ENCODE measurements around the gene FAM131A.

The FAM131A gene

DNA sequence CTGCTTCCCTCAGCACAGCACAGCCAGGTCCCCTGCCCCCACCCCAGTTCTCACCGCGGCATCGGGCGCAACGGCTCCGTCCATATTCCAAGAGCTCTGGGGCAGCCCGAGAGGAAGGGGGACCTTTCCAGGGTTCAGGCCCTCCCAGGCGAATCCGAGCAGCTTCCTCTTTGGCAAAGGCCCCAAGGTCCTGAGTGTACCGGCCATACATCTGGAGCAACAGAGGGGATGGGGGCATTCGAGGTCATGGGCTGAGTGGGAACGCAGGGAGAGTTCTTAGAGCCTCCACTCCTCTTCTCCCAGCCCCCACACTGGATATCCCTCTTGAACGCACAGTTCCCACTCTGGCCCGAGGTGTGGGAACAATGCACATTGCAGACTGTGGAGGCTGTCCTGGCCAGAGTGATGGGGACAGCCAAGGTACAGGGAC, 21.5 kb downstream of the FAM131A start:
- no peak for FAIRE-seq

GRCh38 chr3:184359610-184360009, 22.2 kb downstream of the FAM131A start:
- no peak for FAIRE-seq

DNA sequence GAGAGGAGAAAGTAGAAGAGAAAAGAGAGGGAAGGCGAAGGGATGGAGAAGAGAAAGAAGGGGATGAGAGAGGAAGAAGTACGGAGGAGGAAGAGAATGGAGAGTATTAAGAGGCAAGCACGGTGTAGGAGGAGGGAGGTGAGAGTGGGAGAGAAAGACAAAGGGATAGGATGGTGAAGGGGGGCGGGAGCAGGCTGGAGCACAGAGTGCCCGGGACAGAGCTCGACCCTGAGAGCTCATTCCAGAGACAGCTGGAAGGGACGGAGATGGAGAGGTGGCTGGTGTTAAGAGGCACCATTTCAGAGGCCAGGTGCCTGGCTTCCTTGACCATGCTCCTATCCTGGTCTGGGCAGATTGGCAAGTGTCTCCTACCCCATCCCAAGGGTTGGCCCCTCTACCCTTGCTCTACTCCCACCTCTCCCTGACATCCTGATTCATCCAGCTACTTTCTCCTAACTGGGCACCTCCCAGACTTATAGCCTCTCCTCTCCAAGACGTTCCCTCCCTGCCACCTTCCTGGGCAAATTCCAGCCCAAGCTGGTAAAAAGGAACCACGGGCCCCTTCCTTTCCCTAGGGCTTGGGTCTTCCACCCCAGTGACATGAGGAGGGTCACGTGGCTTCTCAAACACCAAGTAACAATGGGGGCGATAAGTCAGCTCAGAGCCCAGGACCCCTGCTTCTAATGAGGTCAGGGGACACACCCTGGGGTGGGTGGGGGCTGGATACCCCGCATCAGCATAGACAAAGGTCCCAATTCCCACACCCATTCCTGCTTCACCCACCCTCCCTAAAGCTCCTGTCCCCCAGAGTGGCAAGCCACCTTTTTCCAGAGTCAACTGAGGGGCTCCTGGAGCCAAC, 22.9 kb downstream of the FAM131A start:
- no peak for FAIRE-seq

- FAIRE-seq: no peak
Observed at GRCh38 chr3:184360929-184361531, 23.6 kb downstream of the FAM131A start.

GRCh38 chr3:184361532-184361931, 24.1 kb downstream of the FAM131A start, which contains the start of the genes CLCN2 and POLR2H:
Gene CLCN2 (minus strand): TSS chr3:184361605. CDS start chr3:184361479, 126 bp downstream.
Gene POLR2H (plus strand): TSS chr3:184361710. CDS start chr3:184363493, 1,783 bp downstream.
- FAIRE-seq: no peak

GRCh38 chr3:184361932-184362667, 24.7 kb downstream of the FAM131A start:
- FAIRE-seq: no peak

DNA sequence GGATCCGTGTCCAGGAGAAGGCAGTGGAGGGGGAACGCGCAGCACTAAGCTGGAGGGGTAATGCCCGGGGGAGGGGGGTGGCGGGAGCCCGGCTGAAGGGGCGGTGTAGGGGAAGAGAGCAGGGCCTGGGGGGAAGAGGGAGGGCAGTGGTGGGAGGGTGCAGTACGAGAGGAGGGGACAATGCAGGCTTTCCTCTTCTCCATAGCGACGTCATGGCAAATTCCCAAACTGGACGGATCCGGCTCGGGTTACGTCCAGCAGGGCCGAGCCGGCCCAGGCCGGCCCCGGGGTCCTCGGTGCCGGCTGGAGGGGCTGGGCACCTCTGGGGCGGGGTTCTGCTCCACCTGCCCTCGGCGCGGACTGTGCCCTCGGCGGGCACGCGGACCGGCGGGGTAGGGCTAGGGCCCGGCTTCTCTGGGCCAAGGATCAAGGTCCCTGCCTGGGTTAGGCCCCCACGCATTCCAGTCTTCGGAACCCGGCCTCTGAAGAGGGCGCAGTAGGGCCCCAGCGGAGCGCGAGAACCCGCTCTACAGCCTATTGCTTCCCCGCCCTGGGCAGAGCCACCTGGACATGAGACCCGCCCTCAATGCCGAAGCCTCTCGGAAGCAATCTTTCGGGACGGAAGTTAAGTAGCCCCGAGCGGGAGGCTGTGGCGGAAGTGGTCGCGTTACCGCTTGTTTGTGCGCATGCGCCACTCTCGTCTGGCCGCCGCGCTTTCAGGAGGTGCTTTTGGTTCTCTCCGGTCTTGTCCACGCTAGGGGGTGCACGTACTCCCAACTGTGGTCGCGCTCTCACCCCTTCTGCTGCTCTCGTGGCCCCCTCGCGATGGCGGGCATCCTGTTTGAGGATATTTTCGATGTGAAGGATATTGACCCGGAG, 25.5 kb downstream of the FAM131A start:
- FAIRE-seq: no peak

GRCh38 chr3:184366619-184367289, 29.4 kb downstream of the FAM131A start:
- FAIRE-seq: no peak

GRCh38 chr3:184368116-184368515, 30.7 kb downstream of the FAM131A start:
- no peak for FAIRE-seq

- FAIRE-seq: no peak
Observed at GRCh38 chr3:184368586-184369183, 31.3 kb downstream of the FAM131A start.

GRCh38 chr3:184371570-184372018, 34.2 kb downstream of the FAM131A start:
- no peak for FAIRE-seq

- no peak for FAIRE-seq
Observed at GRCh38 chr3:184372296-184372821, 35.0 kb downstream of the FAM131A start.

- no peak for FAIRE-seq
Observed at GRCh38 chr3:184372911-184373310, 35.5 kb downstream of the FAM131A start.

DNA sequence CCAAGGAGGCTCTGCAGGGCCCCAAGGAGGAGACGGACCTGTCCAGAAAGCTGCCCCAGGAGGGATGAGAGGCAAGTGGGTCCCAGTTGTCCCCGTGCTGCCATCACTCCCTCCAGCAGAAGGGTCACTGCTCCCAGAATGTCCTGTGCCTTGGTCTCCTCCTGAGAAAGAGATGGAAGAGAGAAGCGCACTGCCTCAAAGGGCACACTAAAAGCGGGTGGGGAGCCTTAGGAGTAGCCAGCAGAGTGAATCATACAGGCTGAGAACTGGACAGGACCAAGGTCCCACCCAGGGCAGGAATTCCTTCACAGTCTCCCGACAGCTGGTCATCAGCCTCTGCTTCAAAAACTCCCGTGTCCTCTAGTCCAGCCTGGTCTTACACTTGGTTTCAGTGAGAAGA, 36.0 kb downstream of the FAM131A start:
- no peak for FAIRE-seq

- no peak for FAIRE-seq
Observed at GRCh38 chr3:184375747-184376461, 38.5 kb downstream of the FAM131A start.

- FAIRE-seq: no peak
Observed at GRCh38 chr3:184377374-184377773, 40.0 kb downstream of the FAM131A start.

GRCh38 chr3:184377882-184378445, 40.6 kb downstream of the FAM131A start, which contains the start of gene THPO:
Gene THPO (minus strand): TSS chr3:184378207. CDS start chr3:184376259, 1,948 bp downstream.
- no peak for FAIRE-seq

GRCh38 chr3:184378651-184379357, 41.4 kb downstream of the FAM131A start:
- FAIRE-seq: no peak

Data from colon (tissue), 2 donors.